A204.1 (cell line): Measurements from ENCODE around the gene MYO5B.

Experiments used
- FAIRE-seq: peaks from 2 replicates; lab custom pipeline; 2012; peaks lifted over from hg19 to GRCh38; lab: Jason Lieb, UNC

The MYO5B gene

GRCh38 chr18:50188652-50189051 lies 6.3 kb downstream of the MYO5B start:
- FAIRE-seq: no peak

- no peak for FAIRE-seq
Observed at GRCh38 chr18:50187659-50188058, 7.3 kb downstream of the MYO5B start.

GRCh38 chr18:50186385-50186784 lies 8.6 kb downstream of the MYO5B start:
- FAIRE-seq: no peak

GRCh38 chr18:50183556-50183955 lies 11.4 kb downstream of the MYO5B start:
- no peak for FAIRE-seq

GRCh38 chr18:50182511-50182910 lies 12.4 kb downstream of the MYO5B start:
- FAIRE-seq: no peak

GRCh38 chr18:50181590-50181989 lies 13.4 kb downstream of the MYO5B start:
- FAIRE-seq: no peak

GRCh38 chr18:50179465-50179864 lies 15.5 kb downstream of the MYO5B start:
- no peak for FAIRE-seq

- FAIRE-seq: no peak
Observed at GRCh38 chr18:50177294-50177992, 17.5 kb downstream of the MYO5B start.

GRCh38 chr18:50172367-50172766 lies 22.6 kb downstream of the MYO5B start:
- no peak for FAIRE-seq

- FAIRE-seq: no peak
Observed at GRCh38 chr18:50171406-50171805, 23.5 kb downstream of the MYO5B start.

GRCh38 chr18:50170004-50170403 lies 24.9 kb downstream of the MYO5B start:
- no peak for FAIRE-seq

GRCh38 chr18:50169149-50169548 lies 25.8 kb downstream of the MYO5B start:
- FAIRE-seq: no peak

- FAIRE-seq: no peak
Observed at GRCh38 chr18:50167966-50168365, 27.0 kb downstream of the MYO5B start.

- no peak for FAIRE-seq
Observed at GRCh38 chr18:50166901-50167300, 28.0 kb downstream of the MYO5B start.

- no peak for FAIRE-seq
Observed at GRCh38 chr18:50163505-50163904, 31.4 kb downstream of the MYO5B start.

- no peak for FAIRE-seq
Observed at GRCh38 chr18:50162486-50163304, 32.3 kb downstream of the MYO5B start.

GRCh38 chr18:50161597-50162205 lies 33.2 kb downstream of the MYO5B start:
- FAIRE-seq: no peak

- FAIRE-seq: no peak
Observed at GRCh38 chr18:50159654-50160046, 35.3 kb downstream of the MYO5B start.

GRCh38 chr18:50158866-50159653 lies 35.9 kb downstream of the MYO5B start:
- no peak for FAIRE-seq

GRCh38 chr18:50155406-50155805 lies 39.5 kb downstream of the MYO5B start:
- FAIRE-seq: no peak

GRCh38 chr18:50154420-50154819 lies 40.5 kb downstream of the MYO5B start:
- FAIRE-seq: no peak

GRCh38 chr18:50152900-50153299 lies 42.0 kb downstream of the MYO5B start:
- FAIRE-seq: no peak

- no peak for FAIRE-seq
Observed at GRCh38 chr18:50151926-50152325, 43.0 kb downstream of the MYO5B start.
